GM18505 (cell line): Measurements from ENCODE around the gene CSNK2A3.
"Not testable (repeated sequence)": the region's sequence is repeated elsewhere in the genome, so short reads cannot be mapped to it uniquely, and the experiment has no call there.

Experiments used
- ATAC-seq: cut with Tn5 transposase; IDR thresholded peaks from one replicate; pipeline ENCODE4 v1.9.1; 2021; ENCODE audit not compliant: unreplicated experiment
- POLR2A ChIP-seq: IDR thresholded peaks from 4 replicates; pipeline ENCODE4 v1.6.1; 2011; ENCODE audit warnings: borderline replicate concordance; ENCODE audit not compliant: insufficient read depth, insufficient read length; ENCODE audit errors: extremely low read depth

CSNK2A3 gene

GRCh38 chr11:11352878-11353277 lies at the start of gene CSNK2A3:
Gene CSNK2A3 (minus strand): TSS chr11:11353250. CDS start chr11:11353119, 131 bp downstream.
- not testable (repeated sequence) for ATAC-seq

- no peak for ATAC-seq
- TF ChIP-seq POLR2A: no peak
Measured at GRCh38 chr11:11401960-11402535, 49.0 kb upstream of the CSNK2A3 start.

GRCh38 chr11:11400635-11401232 lies 47.7 kb upstream of the CSNK2A3 start:
- no peak for TF ChIP-seq POLR2A
- ATAC-seq: no peak

DNA sequence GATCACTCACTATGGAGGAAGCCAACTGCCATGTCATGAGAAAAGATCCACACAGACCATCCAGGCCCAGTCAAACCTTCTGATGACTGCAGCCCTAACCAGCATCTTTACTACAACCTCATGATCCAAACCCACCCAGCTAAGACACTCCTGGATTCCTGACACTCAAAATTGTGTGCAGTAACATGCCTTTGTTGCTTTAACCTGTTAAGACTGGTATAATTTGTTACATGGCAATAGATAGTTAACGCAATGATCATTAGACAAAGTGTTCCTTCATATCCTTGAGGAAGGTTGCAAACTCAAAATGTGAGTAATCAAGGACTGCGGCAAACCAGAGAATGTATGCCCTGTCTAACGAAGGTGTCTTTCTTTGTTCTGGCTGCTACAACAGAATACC lies 47.1 kb upstream of the CSNK2A3 start:
- no peak for ATAC-seq
- no peak for TF ChIP-seq POLR2A

- TF ChIP-seq POLR2A: no peak
- no peak for ATAC-seq
Measured at GRCh38 chr11:11397781-11398180, 44.7 kb upstream of the CSNK2A3 start.

- no peak for TF ChIP-seq POLR2A
- no peak for ATAC-seq
Measured at GRCh38 chr11:11397036-11397415, 44.0 kb upstream of the CSNK2A3 start.

- TF ChIP-seq POLR2A: no peak
- no peak for ATAC-seq
Measured at GRCh38 chr11:11396301-11397035, 43.4 kb upstream of the CSNK2A3 start.

GRCh38 chr11:11395126-11395525 lies 42.1 kb upstream of the CSNK2A3 start:
- TF ChIP-seq POLR2A: no peak
- no peak for ATAC-seq

DNA sequence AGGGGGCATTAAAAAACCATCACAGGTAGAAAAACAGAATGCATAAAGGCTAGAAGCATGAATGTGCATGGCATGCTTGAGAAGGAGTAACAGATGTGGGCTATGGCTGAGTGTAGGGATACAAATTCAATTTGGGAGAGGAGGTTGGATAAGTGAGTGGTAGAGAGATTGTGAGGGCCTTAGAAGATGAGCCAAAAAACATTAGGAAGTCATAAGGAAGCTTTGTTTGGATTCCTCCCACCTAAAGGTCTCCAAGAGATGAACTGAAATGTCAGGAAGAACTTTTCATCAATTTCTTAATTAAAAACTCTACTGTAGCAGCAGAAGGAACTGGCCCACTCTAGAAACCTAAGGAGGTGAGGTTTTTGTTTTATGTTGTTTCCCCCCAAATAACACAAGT lies 41.2 kb upstream of the CSNK2A3 start:
- no peak for ATAC-seq
- no peak for TF ChIP-seq POLR2A

DNA sequence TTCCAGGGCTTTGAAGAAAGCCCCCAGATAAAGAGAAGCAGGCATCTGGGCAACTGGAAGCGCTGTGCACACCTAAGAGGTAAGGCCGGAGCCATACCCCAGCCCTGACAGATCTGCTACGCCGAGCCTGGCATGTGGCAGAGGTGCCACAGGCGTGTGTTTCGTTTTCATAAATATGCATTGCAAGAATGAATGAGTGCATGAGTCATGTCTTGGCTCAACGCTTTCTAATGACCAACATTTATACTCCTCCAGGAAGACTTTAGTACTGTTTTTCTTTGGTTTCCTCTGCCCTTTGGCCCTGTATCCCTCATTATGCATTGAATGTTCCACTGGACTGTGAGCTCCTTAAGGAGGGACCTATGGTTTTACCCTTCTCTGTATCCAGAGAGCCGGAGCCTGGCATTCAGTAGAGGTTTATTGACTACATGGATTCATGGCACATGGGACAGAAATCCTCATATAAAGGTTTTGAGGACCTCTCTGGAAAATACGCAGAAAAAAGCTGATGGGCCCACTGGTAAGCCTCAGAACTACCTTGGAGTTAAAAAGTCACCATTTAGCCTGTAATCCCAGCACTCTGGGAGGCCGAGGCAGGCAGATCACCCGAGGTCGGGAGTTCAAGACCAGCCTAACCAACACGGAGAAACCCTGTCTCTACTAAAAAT lies 38.9 kb upstream of the CSNK2A3 start:
- ATAC-seq: no peak

GRCh38 chr11:11391169-11391568 lies 38.1 kb upstream of the CSNK2A3 start:
- ATAC-seq: no peak
- no peak for TF ChIP-seq POLR2A

More for the DNA sequence above, 38.9 kb upstream of the CSNK2A3 start:
- no peak for TF ChIP-seq POLR2A

DNA sequence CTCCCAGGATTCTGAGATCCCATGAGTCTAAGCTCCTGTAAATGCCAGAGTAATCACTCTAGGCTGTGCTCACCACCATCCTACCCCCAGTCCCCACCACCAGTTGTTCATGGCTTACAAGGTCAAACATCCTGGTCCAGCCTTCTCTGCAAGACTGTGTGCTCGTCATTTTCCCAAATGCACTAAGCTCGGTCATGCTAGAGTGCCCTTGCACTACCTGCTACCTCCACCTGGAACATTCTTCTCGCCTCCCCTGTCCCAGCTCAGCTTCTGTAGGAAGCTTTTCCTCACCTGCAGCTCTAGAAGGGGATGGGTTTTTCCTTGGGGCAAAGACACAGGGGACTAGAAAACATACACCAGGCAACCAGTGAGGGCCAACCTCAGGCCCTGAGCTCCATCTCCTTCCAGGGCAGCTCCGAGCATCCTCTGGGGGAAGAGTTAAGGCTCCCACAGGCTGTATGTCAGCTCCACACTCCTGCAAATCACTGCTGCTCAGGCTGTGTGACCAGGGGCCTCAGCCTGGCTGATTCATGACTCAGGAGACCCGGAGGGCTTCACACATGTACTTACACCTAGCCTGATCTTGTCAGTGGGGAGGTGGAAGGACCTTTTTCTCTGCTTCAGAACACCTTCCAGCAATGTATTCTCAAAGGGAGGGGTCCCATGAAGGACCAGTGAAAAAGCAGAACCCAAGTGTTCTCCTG lies 37.2 kb upstream of the CSNK2A3 start:
- no peak for ATAC-seq
- no peak for TF ChIP-seq POLR2A

GRCh38 chr11:11389238-11389637 lies 36.2 kb upstream of the CSNK2A3 start:
- no peak for ATAC-seq
- TF ChIP-seq POLR2A: no peak

- no peak for ATAC-seq
- TF ChIP-seq POLR2A: no peak
Measured at GRCh38 chr11:11387622-11388305, 34.7 kb upstream of the CSNK2A3 start.
